Neural progenitor cell (in vitro differentiated cells): ENCODE measurements around the gene SPEN.

Source experiments
- CTCF ChIP-seq: fragments of 200-600 bp; sonication (generic); IDR thresholded peaks from 2 replicates; pipeline ENCODE4 v1.5.1; 2017; ENCODE audit warnings: antibody characterized with exemption, mild to moderate bottlenecking
- EZH2 ChIP-seq: fragments of 200-600 bp; sonication (generic); IDR thresholded peaks from 2 replicates; pipeline ENCODE4 v1.6.1; 2017; ENCODE audit warnings: antibody characterized with exemption, mild to moderate bottlenecking, moderate library complexity
- EZH2phosphoT487 ChIP-seq: fragments of 200-600 bp; sonication (generic); IDR thresholded peaks from 2 replicates; pipeline ENCODE4 v1.6.1; 2017; ENCODE audit warnings: antibody characterized with exemption

GRCh38 chr1:15923241-15923640 is 75.7 kb downstream of the SPEN start:
- TF ChIP-seq CTCF: no peak
- TF ChIP-seq EZH2phosphoT487: no peak
- no peak for TF ChIP-seq EZH2
